IPS-18a (cell line): ENCODE data around the gene ABHD10.
"Not testable (repeated sequence)": the region's sequence is repeated elsewhere in the genome, so short reads cannot be mapped to it uniquely, and the experiment has no call there.

Experiments used
- H3K27ac ChIP-seq: one replicate; pipeline ENCODE4 v1.5.1; 2013; ENCODE audit warnings: low read length
- H3K27me3 ChIP-seq: one replicate; pipeline ENCODE4 v1.6.1; 2013; ENCODE audit warnings: mild to moderate bottlenecking, low read length; ENCODE audit not compliant: control insufficient read depth, insufficient read depth
- H3K36me3 ChIP-seq: one replicate; pipeline ENCODE4 v1.6.1; 2013; ENCODE audit warnings: low read depth, low read length; ENCODE audit not compliant: control insufficient read depth
- H3K4me1 ChIP-seq: one replicate; pipeline ENCODE4 v1.6.1; 2013; ENCODE audit warnings: low read depth, low read length; ENCODE audit not compliant: control insufficient read depth
- H3K4me3 ChIP-seq: one replicate; pipeline ENCODE4 v1.5.1; 2013; ENCODE audit warnings: low read length
- H3K9ac ChIP-seq: one replicate; pipeline ENCODE4 v1.6.1; 2013; ENCODE audit warnings: mild to moderate bottlenecking, low read length, moderate library complexity
- H3K9me3 ChIP-seq: one replicate; pipeline ENCODE4 v1.6.1; 2013; ENCODE audit warnings: low read depth, low read length; ENCODE audit not compliant: control insufficient read depth

The ABHD10 gene

DNA sequence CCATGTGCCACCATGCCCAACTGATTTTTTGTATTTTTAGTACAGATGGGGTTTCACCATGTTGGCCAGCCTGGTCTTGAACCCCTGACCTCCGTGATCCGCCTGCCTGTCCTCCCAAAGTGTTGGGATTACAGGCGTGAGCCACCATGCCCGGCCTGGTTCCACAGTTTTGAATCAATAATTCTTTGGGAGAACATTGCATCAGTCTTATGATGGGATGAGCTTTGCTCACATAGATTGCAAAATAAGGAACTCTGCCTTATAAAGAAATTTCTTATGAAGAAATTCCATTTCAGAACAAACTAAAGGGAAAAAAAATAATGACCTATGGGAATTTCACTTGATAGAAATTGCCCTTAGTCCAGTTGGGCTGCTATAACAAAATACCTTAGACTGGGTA, 39.9 kb downstream of the ABHD10 start:
- no peak overlapping the region for H3K9ac ChIP-seq
- H3K27me3 ChIP-seq: no peaks in the 10 kb centered on the region
- no peaks in the 10 kb centered on the region for H3K9me3 ChIP-seq
- H3K36me3 ChIP-seq: no peaks in the 10 kb centered on the region
- H3K4me3 ChIP-seq: no peak overlapping the region
- H3K4me1 ChIP-seq: no peaks in the 10 kb centered on the region
- no peak overlapping the region for H3K27ac ChIP-seq

GRCh38 chr3:112019716-112020115, 40.9 kb downstream of the ABHD10 start:
- no peaks in the 10 kb centered on the region for H3K27me3 ChIP-seq

DNA sequence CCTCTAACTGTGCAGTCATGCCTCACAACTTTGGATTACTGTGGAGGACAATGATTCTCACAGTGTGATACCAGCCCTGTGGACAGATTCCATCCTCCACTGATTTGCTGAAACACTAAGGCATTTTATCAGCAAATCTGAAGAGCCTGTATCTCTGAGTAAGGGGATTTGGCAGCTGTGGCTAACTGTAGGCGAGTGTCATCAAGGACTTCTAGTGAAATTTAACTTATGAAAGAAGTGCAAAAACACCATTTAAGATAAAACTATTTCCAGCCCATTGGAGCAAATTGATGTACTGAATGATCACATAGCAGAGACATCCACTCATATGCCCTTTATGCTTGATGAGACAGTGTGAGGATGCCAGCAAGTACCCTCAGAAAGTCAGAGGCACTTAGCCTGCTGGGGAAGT, 41.9 kb downstream of the ABHD10 start:
- Histone ChIP-seq H3K4me3 (no peak overlapping the region), H3K27ac (no peak overlapping the region), H3K36me3 (no peaks in the 10 kb centered on the region), H3K9ac (no peak overlapping the region), H3K4me1 (no peaks in the 10 kb centered on the region), H3K9me3 (no peaks in the 10 kb centered on the region), H3K27me3 (no peaks in the 10 kb centered on the region)

More at GRCh38 chr3:112019716-112020115, 40.9 kb downstream of the ABHD10 start:
- no peak overlapping the region for H3K27ac ChIP-seq
- H3K4me3 ChIP-seq: no peak overlapping the region
- H3K9ac ChIP-seq: no peak overlapping the region
- H3K36me3 ChIP-seq: no peaks in the 10 kb centered on the region
- H3K9me3 ChIP-seq: no peaks in the 10 kb centered on the region
- no peaks in the 10 kb centered on the region for H3K4me1 ChIP-seq

DNA sequence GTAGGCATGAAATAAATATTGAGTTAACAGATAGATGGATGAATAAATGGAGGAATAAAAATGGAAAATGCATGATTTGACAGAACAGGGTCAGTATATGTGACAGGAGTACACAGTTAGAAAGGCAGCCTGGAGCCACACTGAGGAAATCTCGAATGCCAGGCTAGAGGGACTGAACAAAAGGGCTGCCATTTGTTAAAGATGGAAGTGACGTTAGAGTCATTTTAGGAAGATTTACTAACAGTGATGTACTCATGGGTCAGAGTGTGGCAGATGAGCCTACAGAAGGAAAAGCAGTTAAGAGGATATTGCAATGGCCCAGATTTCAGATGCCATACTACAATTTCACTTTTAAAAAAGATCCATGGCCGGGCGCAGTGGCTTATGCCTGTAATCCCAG, 48.3 kb downstream of the ABHD10 start:
- Histone ChIP-seq H3K9me3 (no peaks in the 10 kb centered on the region), H3K27me3 (no peaks in the 10 kb centered on the region), H3K9ac (no peak overlapping the region), H3K36me3 (no peaks in the 10 kb centered on the region), H3K27ac (no peak overlapping the region), H3K4me1 (no peaks in the 10 kb centered on the region), H3K4me3 (no peak overlapping the region)

- no peaks in the 10 kb centered on the region for H3K36me3 ChIP-seq
- H3K4me1 ChIP-seq: no peaks in the 10 kb centered on the region
- no peak overlapping the region for H3K4me3 ChIP-seq
- no peaks in the 10 kb centered on the region for H3K9me3 ChIP-seq
- H3K9ac ChIP-seq: no peak overlapping the region
- no peak overlapping the region for H3K27ac ChIP-seq
- no peaks in the 10 kb centered on the region for H3K27me3 ChIP-seq
These were observed 49.0 kb downstream of the ABHD10 start for GRCh38 chr3:112027826-112028225.

DNA sequence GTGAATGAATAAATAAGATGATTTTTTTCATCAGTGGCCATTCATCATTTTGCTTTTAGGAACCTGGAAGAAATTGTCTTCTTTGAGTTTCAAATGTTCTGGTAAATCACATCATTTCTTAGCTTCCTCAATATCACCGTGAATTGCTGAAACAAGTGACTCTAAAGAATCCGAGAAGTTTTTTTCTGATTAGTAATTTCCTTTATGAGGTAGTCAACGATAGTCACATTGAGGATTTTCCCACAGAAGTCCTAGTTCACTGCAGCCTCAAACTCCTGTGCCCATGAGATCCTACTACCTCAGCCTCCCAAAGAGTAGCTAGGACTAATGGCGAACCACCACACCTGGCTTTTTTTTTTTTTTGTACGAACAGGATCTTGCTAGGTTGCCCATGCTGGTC, 52.1 kb downstream of the ABHD10 start:
- no peak overlapping the region for H3K4me3 ChIP-seq
- H3K27ac ChIP-seq: no peak overlapping the region
- H3K27me3 ChIP-seq: no peaks in the 10 kb centered on the region
- H3K4me1 ChIP-seq: no peaks in the 10 kb centered on the region
- H3K9ac ChIP-seq: no peak overlapping the region
- no peaks in the 10 kb centered on the region for H3K9me3 ChIP-seq
- H3K36me3 ChIP-seq: no peaks in the 10 kb centered on the region

GRCh38 chr3:112032098-112032731, 53.4 kb downstream of the ABHD10 start:
- Histone ChIP-seq H3K27ac (no peak overlapping the region), H3K9ac (no peak overlapping the region), H3K4me1 (no peaks in the 10 kb centered on the region), H3K4me3 (no peak overlapping the region), H3K27me3 (no peaks in the 10 kb centered on the region), H3K36me3 (no peaks in the 10 kb centered on the region), H3K9me3 (peaks cover 5% of the 10 kb centered on the region)

- Histone ChIP-seq H3K36me3 (no peaks in the 10 kb centered on the region), H3K9ac (no peak within 1 kb of the TSS), H3K4me1 (no peaks in the 10 kb centered on the region), H3K27me3 (no peaks in the 10 kb centered on the region), H3K4me3 (no peak within 1 kb of the TSS), H3K9me3 (peaks cover 5% of the 10 kb centered on the region), H3K27ac (no peak within 1 kb of the TSS)
These were observed 55.6 kb downstream of the ABHD10 start, which contains the start of gene TMPRSS7 for GRCh38 chr3:112034436-112034835. TMPRSS7 (plus strand) TSS chr3:112034736; CDS start chr3:112034846, 110 bp downstream.

GRCh38 chr3:112035241-112035640, 56.4 kb downstream of the ABHD10 start:
- Histone ChIP-seq H3K27ac (no peak overlapping the region), H3K36me3 (no peaks in the 10 kb centered on the region), H3K4me3 (no peak overlapping the region), H3K27me3 (no peaks in the 10 kb centered on the region), H3K4me1 (no peaks in the 10 kb centered on the region), H3K9me3 (peaks cover 5% of the 10 kb centered on the region), H3K9ac (no peak overlapping the region)

GRCh38 chr3:112037194-112037593, 58.4 kb downstream of the ABHD10 start:
- H3K9me3 ChIP-seq, H3K4me1 ChIP-seq, H3K9ac ChIP-seq, H3K36me3 ChIP-seq, H3K27me3 ChIP-seq, H3K27ac ChIP-seq, H3K4me3 ChIP-seq: not testable (repeated sequence)

GRCh38 chr3:112038863-112039262, 60.0 kb downstream of the ABHD10 start:
- Histone ChIP-seq H3K9me3 (peaks cover 5% of the 10 kb centered on the region), H3K4me1 (peaks cover 6% of the 10 kb centered on the region), H3K36me3 (no peaks in the 10 kb centered on the region), H3K9ac (no peak overlapping the region), H3K4me3 (no peak overlapping the region), H3K27ac (no peak overlapping the region), H3K27me3 (no peaks in the 10 kb centered on the region)

- H3K4me1 ChIP-seq: peaks cover 6% of the 10 kb centered on the region
- H3K9me3 ChIP-seq: peaks cover 5% of the 10 kb centered on the region
- no peak overlapping the region for H3K4me3 ChIP-seq
- no peaks in the 10 kb centered on the region for H3K27me3 ChIP-seq
- H3K9ac ChIP-seq: no peak overlapping the region
- no peak overlapping the region for H3K27ac ChIP-seq
- no peaks in the 10 kb centered on the region for H3K36me3 ChIP-seq
These were observed 62.5 kb downstream of the ABHD10 start for GRCh38 chr3:112041321-112041720.
